Lower leg skin (tissue), 4 donors: ENCODE data around the gene GGA3. TPM values are rescaled to one million over a fixed set of nuclear protein-coding genes. Genes with fewer than 3 reads are reported as not detected.
"Not testable (repeated sequence)": the region's sequence is repeated elsewhere in the genome, so short reads cannot be mapped to it uniquely, and the experiment has no call there.

Experiments
- DNase-seq, 2 donors: peaks; one replicate each; pipeline ENCODE4 v3.0.0-alpha.2; 2019; ENCODE audit warnings: low spot score in 2 of 2
- H3K4me3 ChIP-seq: fragments of 200-600 bp; sonication (generic); 2 replicates; pipeline ENCODE4 v1.5.1; 2017; ENCODE audit warnings: mild to moderate bottlenecking, low read depth; ENCODE audit not compliant: poor library complexity, severe bottlenecking
- POLR2A ChIP-seq, 2 donors: fragments of 450-650 bp; IDR thresholded peaks; one replicate each; pipeline ENCODE4 v1.6.1; 2016 to 2017; ENCODE audit warnings: antibody characterized with exemption in 2 of 2, mild to moderate bottlenecking in 1 of 2, moderate library complexity in 1 of 2
- WGBS, 2 donors: methylation state at CpG; one replicate each; pipeline ENCODE4 v1.1.5; 2018; 5-methylcytosine and 5-hydroxymethylcytosine counted together
- intact Hi-C: fragments of 100-400 bp; cut with DNase I; formaldehyde crosslinking; loops from one replicate; pipeline ENCODE4 v1.15.0; 2023; ENCODE audit warnings: low total_unique reads
- total RNA-seq, 4 donors: library from RNA; depleted of rRNA; stranded (reverse); fragments of >200 nt; gene quantifications; one replicate each; pipeline ENCODE4 v1.1.0, GENCODE V29; 2016
- TF ChIP-seq, protein P1 (sequence below), 3 donors: fragments of 450-650 bp; IDR thresholded peaks; one replicate each; pipeline ENCODE4 v1.5.1; 2016; ENCODE audit warnings: antibody characterized with exemption in 3 of 3, mild to moderate bottlenecking in 3 of 3, moderate library complexity in 2 of 3

The GGA3 gene
- total RNA-seq, 4 donors from 2014 or later = 27.5 to 43.1 (median 29.9) TPM

DNA sequence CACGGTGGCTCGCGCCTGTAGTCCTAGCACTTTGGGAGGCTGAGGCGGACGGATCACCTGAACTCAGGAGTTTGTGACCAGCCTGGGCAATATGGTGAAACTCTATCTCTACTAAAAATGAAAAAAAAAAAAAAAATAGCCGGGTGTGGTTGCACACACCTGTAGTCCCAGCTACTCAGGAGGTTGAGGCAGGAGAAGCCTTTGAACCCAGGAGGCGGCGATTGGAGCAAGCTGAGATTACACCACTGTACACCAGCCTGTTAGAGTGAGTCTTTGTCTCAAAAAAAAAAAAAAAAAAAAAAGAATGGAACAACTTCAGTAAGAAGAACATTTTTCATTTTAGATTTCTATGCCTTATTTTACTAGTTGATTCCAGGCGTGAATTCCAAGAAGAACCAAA, 53.2 kb downstream of the GGA3 start:
- TF ChIP-seq POLR2A (IDR thresholded peaks at IDR 0.05) = no peak
- TF ChIP-seq, protein P1, sequence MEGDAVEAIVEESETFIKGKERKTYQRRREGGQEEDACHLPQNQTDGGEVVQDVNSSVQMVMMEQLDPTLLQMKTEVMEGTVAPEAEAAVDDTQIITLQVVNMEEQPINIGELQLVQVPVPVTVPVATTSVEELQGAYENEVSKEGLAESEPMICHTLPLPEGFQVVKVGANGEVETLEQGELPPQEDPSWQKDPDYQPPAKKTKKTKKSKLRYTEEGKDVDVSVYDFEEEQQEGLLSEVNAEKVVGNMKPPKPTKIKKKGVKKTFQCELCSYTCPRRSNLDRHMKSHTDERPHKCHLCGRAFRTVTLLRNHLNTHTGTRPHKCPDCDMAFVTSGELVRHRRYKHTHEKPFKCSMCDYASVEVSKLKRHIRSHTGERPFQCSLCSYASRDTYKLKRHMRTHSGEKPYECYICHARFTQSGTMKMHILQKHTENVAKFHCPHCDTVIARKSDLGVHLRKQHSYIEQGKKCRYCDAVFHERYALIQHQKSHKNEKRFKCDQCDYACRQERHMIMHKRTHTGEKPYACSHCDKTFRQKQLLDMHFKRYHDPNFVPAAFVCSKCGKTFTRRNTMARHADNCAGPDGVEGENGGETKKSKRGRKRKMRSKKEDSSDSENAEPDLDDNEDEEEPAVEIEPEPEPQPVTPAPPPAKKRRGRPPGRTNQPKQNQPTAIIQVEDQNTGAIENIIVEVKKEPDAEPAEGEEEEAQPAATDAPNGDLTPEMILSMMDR (IDR thresholded peaks at IDR 0.05) = no peak
- H3K4me3 ChIP-seq = no peak overlapping the region
- no peak for DNase-seq
- intact Hi-C loops = loop anchor here (10.0 kb wide), 1 partner anchor 93 kb away; no protein-coding TSS in a partner anchor
- 89% methylated on average over 9 of the region's 9 CpGs for WGBS, 2 donors

DNA sequence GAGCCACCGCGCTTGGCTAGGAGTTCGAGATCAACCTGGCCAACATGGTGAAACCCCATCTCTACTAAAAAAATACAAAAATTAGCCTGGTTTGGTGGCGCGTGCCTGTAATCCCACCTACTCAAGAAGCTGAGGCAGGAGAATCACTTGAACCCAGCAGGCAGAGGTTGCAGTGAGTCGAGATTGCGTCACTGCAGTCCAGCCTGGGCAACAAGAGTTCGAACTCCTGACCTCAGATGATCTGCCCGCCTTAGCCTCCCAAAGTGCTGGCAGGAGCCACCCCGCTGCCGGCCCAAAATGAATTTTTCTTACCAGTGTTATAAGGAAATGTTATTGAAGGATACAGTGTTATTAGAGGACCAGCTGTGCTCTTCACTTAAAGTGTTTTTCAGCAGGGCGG, 53.6 kb downstream of the GGA3 start:
- TF ChIP-seq, protein P1 (IDR thresholded peaks at IDR 0.05) = no peak
- no peak for TF ChIP-seq POLR2A (IDR thresholded peaks at IDR 0.05)
- no peak for DNase-seq

DNA sequence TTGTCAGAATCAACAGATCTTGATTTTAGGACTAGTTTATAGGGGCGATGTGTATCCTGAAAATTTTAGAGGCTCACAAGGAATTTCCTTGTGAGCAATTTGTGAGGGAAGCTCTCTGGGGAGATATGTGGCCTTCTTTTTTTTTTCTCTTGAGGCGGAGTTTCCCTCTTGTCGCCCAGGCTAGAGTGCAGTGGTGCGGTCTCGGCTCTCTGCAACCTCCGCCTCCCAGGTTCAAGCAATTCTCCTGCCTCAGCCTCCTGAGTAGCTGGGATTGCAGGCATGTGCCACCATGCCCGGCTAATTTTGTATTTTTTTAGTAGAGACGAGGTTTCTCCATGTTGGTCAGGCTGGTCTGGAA, 54.4 kb downstream of the GGA3 start:
- 81 to 85% methylated on average over 8 of the region's 8 CpGs for WGBS, 2 donors
- not testable (repeated sequence) for DNase-seq, H3K4me3 ChIP-seq
- intact Hi-C loops = loop anchor here (10.0 kb wide), 1 partner anchor 92 kb away; no protein-coding TSS in a partner anchor

More for the DNA sequence above, 53.6 kb downstream of the GGA3 start:
- 81% methylated on average over 12 of the region's 12 CpGs for WGBS, 2 donors
- intact Hi-C loops = loop anchor here (10.0 kb wide), 1 partner anchor 93 kb away; no protein-coding TSS in a partner anchor
- H3K4me3 ChIP-seq = no peak overlapping the region

DNA sequence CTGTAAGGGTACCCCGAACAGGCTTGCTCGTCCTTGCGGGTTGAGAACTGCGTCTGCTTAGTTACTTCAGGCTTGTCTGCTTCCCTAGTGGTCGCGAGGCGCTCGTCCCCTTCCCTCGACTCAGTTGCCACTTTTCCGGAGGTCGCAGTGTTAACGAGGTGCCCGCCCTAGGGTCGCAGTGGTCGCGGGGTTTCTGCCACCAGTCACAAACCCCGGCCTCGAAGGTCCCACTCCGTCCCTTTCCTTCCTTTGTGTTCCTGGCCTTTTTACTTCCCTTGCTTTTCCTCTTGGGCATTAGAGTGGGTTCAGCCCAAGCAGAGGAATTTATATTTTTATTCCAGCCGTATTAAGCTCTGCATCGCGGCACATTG, 55.6 kb downstream of the GGA3 start:
- DNase-seq = no peak
- intact Hi-C loops = loop anchor here (10.0 kb wide), 1 partner anchor 91 kb away; no protein-coding TSS in a partner anchor
- whole genome bisulfite sequencing, 2 donors = 0 to 2% methylated on average over 22 of the region's 22 CpGs
- TF ChIP-seq, protein P1 (IDR thresholded peaks at IDR 0.05) = no peak
- TF ChIP-seq POLR2A (IDR thresholded peaks at IDR 0.05) = no peak
- H3K4me3 ChIP-seq = peak overlapping the region; percentile 55

DNA sequence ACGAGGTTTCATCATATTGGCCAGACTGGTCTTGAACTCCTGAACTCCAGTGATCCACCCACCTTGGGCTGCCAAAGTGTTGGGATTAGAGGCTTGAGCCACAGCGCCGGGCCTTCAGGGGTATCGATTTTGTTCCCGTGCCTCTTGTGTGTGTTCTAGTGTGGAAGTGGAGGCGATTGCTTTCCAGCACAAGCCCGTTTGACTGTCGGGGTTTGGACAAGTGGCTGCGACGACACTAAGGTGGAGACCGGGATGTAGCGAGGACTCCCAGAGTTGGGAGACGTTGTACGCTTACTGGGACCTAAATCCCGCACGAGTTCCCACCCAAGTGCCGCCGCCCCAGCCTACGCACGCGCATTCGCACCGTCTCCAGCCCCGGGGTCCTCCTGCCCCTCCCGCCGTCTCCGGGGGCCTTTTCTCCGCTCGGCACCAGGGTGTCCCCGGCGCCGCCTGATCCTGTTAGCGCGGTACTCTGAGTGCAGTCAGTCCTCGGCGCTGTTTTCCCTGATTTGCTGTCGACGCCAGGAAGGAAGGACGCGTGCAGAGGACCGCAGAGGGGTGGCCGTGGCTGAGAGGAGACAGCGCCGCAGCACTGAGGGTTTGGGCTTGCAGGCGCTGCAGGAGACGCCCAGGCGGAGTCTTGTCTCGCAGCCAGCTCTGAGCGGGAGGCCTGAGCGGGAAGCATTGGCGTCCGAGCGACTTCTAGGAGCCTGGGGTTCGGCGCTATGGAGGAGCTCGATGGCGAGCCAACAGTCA, 56.2 kb downstream of the GGA3 start, which contains the start of gene NUP85:
NUP85 (plus strand) TSS at position 643 of the 756 bp plus-strand sequence; CDS start at position 726, 83 bp downstream.
- peak; percentile 91 to 98 for DNase-seq
- intact Hi-C loops = loop anchor here (10.0 kb wide), 1 partner anchor 90 kb away; no protein-coding TSS in a partner anchor
- TF ChIP-seq POLR2A (IDR thresholded peaks at IDR 0.05) = peak in 1 of 2 donors; percentile 20
- TF ChIP-seq, protein P1 (IDR thresholded peaks at IDR 0.05) = peak in 1 of 3 donors; percentile 71
- peak within 1 kb of the TSS; percentile 55 for H3K4me3 ChIP-seq
- 0 to 1% methylated on average over 42 to 55 of the region's 57 CpGs for whole genome bisulfite sequencing, 2 donors

DNA sequence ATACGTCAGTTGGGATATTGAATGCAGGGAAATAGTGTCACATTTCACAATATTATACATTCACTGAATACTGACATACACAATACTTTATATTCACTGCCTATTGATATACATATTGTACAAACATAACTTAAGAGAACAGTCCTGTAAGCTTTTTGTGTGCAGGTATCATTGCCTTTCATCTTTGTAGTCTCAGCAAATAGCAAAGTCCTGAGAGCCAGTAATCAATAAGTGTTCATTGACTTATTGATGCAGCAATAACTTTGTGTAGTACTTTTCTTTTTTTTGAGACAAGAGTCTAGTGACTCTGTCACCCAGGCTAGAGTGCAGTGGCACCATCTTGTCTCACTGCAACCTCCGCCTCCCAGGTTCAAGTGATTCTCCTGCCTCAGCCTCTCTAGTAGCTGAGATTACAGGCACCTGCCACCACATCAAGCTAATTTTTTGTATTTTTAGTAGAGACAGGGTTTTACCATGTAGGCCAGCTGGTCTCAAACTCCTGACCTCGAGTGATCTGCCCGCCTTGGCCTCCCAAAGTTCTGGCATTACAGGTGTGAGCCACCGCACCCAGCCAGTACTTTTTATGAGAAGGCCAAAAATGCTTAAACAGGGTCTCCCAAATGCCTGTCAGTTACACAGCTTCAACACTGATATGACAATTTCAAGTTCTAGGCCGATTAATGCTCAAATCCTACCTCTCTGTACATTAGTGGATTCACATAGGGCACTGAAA, 61.4 kb downstream of the GGA3 start:
- intact Hi-C loops = loop anchor here (10.0 kb wide), 2 partner anchors 85 to 235 kb away; no protein-coding TSS in a partner anchor

More for the DNA sequence above, 61.4 kb downstream of the GGA3 start:
- DNase-seq = no peak
- H3K4me3 ChIP-seq = no peak overlapping the region
- TF ChIP-seq, protein P1 (IDR thresholded peaks at IDR 0.05) = no peak
- WGBS, 2 donors = 88 to 95% methylated on average over 6 of the region's 6 CpGs
